ENCODE data around the gene DYNLT5. TPM values are rescaled to one million over a fixed set of nuclear protein-coding genes. Genes with fewer than 3 reads are reported as not detected.

Gene DYNLT5
- total RNA-seq, 1 experiment from 2014 or later: not detected

- no peaks in the 10 kb centered on the region for H3K9me3 ChIP-seq (ENCODE audit: low read length)
- H2AFZ ChIP-seq (ENCODE audit: low read length): no peak overlapping the region
- intact Hi-C loops (cut with micrococcal nuclease): no loop called here
- H3K9me2 ChIP-seq (replicated peaks; ENCODE audit: low read length): no peaks in the 10 kb centered on the region
- H3K4me2 ChIP-seq (ENCODE audit: low read length): no peak overlapping the region
- ATAC-seq (no peak), DNase-seq (no peak)
- TF ChIP-seq EZH2 (IDR thresholded peaks at IDR 0.05; ENCODE audit: low read length, unreplicated experiment) (no peak), CTCF (conservative IDR thresholded peaks at IDR 0.05; ENCODE audit: low read depth, low read length) (no peak), EZH2phosphoT487 (IDR thresholded peaks at IDR 0.05; ENCODE audit: borderline replicate concordance, low read length) (no peak)
- no peaks in the 10 kb centered on the region for H3K79me2 ChIP-seq (ENCODE audit: low read length)
- no peaks in the 10 kb centered on the region for H3K36me3 ChIP-seq (ENCODE audit: low read depth, low read length)
- H3K27ac ChIP-seq (ENCODE audit: low read length): no peak overlapping the region
- ChIA-PET CTCF (no interaction called here), POLR2A (ENCODE audit: unreplicated experiment) (no interaction called here)
- H3F3A ChIP-seq (ENCODE audit: low read length, unreplicated experiment): no peaks in the 10 kb centered on the region
- H3K4me3 ChIP-seq (ENCODE audit: low read length): no peak overlapping the region
- H4K20me1 ChIP-seq (ENCODE audit: low read length): no peaks in the 10 kb centered on the region
- no TSS peak for BruUV-seq (replicated peaks)
- H3K9ac ChIP-seq (ENCODE audit: low read length): no peak overlapping the region
- no peaks in the 10 kb centered on the region for H3K4me1 ChIP-seq (ENCODE audit: insufficient read depth, low read length)
- peaks cover 5% of the 10 kb centered on the region; the same call in 1 of the 2 replicates for H3K27me3 ChIP-seq (ENCODE audit: low read length)
Observed at GRCh38 chr1:66739401-66740157, 12.7 kb upstream of the DYNLT5 start.

- ChIA-PET CTCF (no interaction called here), POLR2A (ENCODE audit: unreplicated experiment) (no interaction called here)
- Histone ChIP-seq H3K79me2 (ENCODE audit: low read length) (no peaks in the 10 kb centered on the region), H3K9me3 (ENCODE audit: low read length) (no peaks in the 10 kb centered on the region), H3K27ac (ENCODE audit: low read length) (no peak overlapping the region), H3K9ac (ENCODE audit: low read length) (no peak overlapping the region), H3K4me1 (ENCODE audit: insufficient read depth, low read length) (no peaks in the 10 kb centered on the region), H3K36me3 (ENCODE audit: low read depth, low read length) (no peaks in the 10 kb centered on the region), H3F3A (ENCODE audit: low read length, unreplicated experiment) (no peaks in the 10 kb centered on the region), H2AFZ (ENCODE audit: low read length) (no peak overlapping the region), H4K20me1 (ENCODE audit: low read length) (no peaks in the 10 kb centered on the region), H3K4me3 (ENCODE audit: low read length) (no peak overlapping the region), H3K4me2 (ENCODE audit: low read length) (no peak overlapping the region), H3K27me3 (ENCODE audit: low read length) (peaks cover 52% of the 10 kb centered on the region), H3K9me2 (replicated peaks; ENCODE audit: low read length) (no peaks in the 10 kb centered on the region)
- intact Hi-C loops (cut with micrococcal nuclease): no loop called here
- no peak for ATAC-seq
- no TSS peak for BruUV-seq (replicated peaks)
- TF ChIP-seq CTCF (conservative IDR thresholded peaks at IDR 0.05; ENCODE audit: low read depth, low read length) (no peak), EZH2phosphoT487 (IDR thresholded peaks at IDR 0.05; ENCODE audit: borderline replicate concordance, low read length) (no peak), EZH2 (IDR thresholded peaks at IDR 0.05; ENCODE audit: low read length, unreplicated experiment) (no peak)
- no peak for DNase-seq
Observed at GRCh38 chr1:66745451-66745850, 6.8 kb upstream of the DYNLT5 start.

- no peak overlapping the region for H2AFZ ChIP-seq (ENCODE audit: low read length)
- CTCF ChIA-PET: no interaction called here
Observed at GRCh38 chr1:66747501-66747900, 4.8 kb upstream of the DYNLT5 start.

More at GRCh38 chr1:66747501-66747900, 4.8 kb upstream of the DYNLT5 start:
- H3F3A ChIP-seq (ENCODE audit: low read length, unreplicated experiment): no peaks in the 10 kb centered on the region
- H3K4me3 ChIP-seq (ENCODE audit: low read length): no peak overlapping the region
- no TSS peak for BruUV-seq (replicated peaks)
- POLR2A ChIA-PET (ENCODE audit: unreplicated experiment): interaction anchor here (0.7 kb wide), 1 partner anchor 34 kb away, joined by 3 read pairs; no protein-coding TSS in a partner anchor
- no peaks in the 10 kb centered on the region for H3K79me2 ChIP-seq (ENCODE audit: low read length)
- TF ChIP-seq EZH2phosphoT487 (IDR thresholded peaks at IDR 0.05; ENCODE audit: borderline replicate concordance, low read length): no peak
- no peak for TF ChIP-seq EZH2 (IDR thresholded peaks at IDR 0.05; ENCODE audit: low read length, unreplicated experiment)
- TF ChIP-seq CTCF (conservative IDR thresholded peaks at IDR 0.05; ENCODE audit: low read depth, low read length): no peak
- no peaks in the 10 kb centered on the region for H3K9me2 ChIP-seq (replicated peaks; ENCODE audit: low read length)
- no peak overlapping the region for H3K27ac ChIP-seq (ENCODE audit: low read length)
- no peaks in the 10 kb centered on the region for H3K36me3 ChIP-seq (ENCODE audit: low read depth, low read length)
- H3K9ac ChIP-seq (ENCODE audit: low read length): no peak overlapping the region
- intact Hi-C loops (cut with micrococcal nuclease): no loop called here
- DNase-seq: no peak
- no peak for ATAC-seq
- no peak overlapping the region for H3K4me2 ChIP-seq (ENCODE audit: low read length)
- no peaks in the 10 kb centered on the region for H3K9me3 ChIP-seq (ENCODE audit: low read length)
- peaks cover 71% of the 10 kb centered on the region for H3K27me3 ChIP-seq (ENCODE audit: low read length)
- no peaks in the 10 kb centered on the region for H4K20me1 ChIP-seq (ENCODE audit: low read length)
- H3K4me1 ChIP-seq (ENCODE audit: insufficient read depth, low read length): no peaks in the 10 kb centered on the region
